ENCODE results near the gene NCOA6.

Gene NCOA6

DNA sequence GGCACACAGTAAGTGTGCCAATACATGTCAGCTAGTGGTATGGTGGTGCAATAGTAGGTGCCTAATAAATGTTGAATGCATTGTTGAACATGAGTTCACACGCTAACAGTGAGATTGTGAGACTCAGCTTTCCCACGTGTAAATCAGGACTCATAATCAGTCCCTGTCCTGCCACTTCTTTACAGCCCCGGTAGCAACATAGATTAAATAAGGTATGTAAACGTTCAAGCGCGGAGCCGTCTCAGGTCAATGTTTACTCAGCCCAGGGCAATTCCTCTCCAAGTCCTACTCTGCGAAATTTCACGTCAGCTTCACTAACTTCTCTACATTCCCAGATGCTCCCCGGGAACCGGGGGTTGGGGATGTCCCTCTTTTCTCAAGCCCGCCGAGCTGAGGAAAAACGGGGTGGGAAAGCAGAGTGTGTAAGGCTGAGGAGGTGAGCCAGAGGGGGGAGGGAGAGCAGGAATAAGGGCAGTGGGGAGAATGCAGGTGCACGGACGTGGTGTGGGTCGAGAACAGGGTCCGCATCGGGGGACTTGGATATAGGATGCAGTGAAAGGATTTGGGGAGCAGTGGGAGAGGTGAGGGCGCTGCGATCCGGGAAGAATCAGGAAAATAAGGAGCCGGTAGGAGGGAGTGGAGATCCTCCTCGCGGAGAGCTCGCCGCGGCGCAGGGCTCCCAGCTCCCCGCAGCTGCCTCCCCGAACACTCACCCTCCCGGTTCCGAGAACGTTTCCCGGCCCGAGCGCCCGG, 121.9 kb downstream of the NCOA6 start:
- DNase-seq, result no peak

GRCh38 chr20:34703061-34703423, 122.4 kb downstream of the NCOA6 start:
- DNase-seq, result no peak

DNA sequence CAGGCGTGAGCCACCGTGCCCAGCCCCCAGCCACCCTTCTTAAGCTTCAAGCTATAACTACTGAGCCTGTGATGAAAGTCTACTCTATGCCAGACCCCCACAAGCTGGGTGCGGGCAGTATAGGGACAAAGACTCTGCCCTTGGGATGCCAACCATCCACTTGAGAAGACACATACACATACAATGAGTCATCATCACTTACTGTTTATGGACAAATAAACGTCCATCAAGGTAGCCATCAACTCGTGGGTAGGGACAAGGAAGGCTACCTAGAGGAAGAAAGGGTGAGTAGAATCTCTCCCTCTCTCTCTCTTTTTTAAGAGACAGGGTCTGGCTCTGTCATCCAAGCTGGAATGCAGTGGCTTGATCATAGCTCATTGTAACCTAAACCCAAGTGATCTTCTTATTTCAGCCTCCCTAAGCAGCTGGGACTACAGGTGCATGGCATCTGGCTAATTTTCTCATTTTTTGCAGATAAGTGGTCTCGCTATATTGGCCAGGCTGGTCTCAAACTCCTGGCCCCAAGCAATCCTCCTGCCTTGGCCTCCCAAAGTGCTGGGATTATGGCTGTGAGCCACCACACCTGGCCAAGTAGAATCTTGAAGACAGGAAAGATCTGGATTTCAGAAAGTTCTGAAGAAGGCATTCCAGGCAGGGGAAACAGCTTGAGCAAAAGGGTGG, 123.9 kb downstream of the NCOA6 start:
- no peak for DNase-seq

DNA sequence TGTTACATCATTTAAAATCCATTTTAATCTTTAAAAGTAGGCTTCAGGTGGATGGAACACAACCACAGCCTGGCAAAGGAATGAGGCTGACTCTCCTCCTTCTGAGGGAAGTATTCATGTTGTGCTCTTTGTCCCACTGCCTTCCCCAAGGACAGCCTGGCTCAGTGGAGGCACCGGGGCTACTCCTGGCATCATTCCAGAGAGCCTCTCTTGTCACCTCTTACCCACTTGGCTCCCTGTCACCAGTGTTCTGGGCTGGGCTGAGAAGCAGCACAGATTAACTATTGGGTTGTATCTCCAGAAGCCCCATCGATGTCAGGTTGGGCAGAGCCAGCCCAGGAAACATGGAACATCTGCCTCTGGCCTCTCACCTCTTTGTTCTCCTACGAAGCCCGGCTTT, 132.0 kb downstream of the NCOA6 start:
- DNase-seq, result no peak

DNA sequence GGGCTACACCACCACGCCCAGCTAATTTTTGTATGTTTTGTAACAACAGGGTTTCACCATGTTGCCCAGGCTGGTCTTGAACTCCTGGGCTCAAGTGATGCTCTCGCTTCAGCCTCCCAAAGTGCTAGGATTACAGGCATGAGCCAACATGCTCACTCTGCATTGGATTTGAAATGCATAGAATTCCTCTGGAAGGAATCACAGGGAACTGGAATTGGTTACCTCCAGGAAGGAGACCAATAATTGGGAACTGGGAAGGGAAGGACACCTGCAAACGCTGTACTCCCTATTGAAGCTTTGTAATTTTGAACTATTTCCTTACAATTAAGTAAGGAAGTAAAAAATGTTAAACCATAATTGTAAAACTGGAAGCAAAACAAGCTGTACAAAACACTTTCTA, 133.6 kb downstream of the NCOA6 start:
- DNase-seq, result no peak

DNA sequence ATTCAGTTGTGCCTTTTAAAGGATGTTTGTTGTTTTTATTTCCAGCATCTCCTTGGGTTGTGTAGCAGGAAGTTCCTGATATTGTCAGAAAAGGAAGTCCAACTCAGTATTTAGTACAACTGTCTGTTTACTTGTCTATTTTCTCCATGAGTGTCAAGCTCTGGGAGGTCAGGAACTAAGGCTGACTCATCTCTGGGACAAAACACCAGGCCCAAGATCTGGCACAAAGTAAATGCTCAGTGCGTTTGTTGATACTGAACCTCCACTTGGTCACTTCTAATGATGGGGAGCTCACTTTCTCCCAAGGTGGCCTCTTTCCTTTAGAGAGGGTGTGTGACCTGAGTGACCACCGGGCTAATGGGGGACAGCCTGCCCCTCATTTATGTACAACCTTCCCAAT, 136.0 kb downstream of the NCOA6 start:
- no peak for DNase-seq

DNA sequence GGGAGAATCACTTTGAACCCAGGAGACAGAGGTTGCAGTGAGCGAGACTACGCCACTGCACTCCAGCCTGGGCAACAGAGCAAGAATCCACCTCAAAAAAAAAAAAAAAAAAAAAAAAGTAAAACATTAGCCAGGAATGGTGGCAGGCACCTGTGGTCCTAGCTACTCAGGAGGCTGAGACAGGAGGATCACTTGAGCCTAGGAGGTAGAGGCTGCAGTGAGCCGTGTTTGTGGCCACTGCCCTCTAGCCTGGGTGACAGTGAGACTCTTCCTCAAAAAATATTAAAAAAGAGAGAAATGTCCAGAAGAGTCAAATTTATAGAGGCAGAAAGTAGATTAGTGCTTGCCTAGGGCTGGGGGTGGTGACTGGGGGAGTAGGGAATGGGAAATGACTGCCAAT, 141.8 kb downstream of the NCOA6 start:
- no peak for DNase-seq

- DNase-seq, result no peak
These were observed 144.8 kb downstream of the NCOA6 start for GRCh38 chr20:34680586-34681175.

DNA sequence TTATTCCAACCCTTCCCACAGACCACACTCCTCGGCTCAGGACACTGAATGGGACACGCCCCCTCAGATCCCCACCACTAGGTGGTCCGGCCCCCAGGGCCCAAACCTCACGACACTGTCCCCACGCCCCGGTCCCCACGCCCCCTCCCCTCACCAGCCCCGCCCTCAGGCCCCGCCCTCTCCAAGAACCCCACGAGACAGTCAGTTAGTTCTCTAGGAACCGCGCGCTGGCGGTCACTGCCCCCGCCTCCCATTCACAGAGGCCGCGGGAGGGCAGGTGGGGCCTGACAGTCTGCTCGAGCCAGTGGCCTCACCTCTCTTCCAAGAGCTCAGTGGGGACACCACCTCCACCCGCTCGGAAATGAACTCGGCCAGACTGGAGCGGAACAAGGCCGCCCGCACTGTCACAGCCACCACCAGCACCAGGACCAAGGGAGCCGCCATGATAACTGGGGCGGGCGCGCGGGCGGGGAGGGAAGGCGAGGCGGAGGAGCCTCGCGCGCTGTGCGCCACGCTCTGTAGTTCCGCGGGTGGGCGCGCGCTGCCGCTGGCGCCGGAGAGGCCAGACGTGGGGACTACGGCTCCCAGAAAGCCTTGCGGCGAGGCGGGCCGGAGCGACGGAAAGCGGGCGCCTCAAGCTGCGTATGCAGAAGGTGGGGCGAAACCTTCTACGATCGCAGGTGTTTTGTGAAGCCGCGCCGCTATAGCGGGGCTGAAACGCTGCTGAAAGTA, 148.6 kb downstream of the NCOA6 start, which contains the start of gene PIGU:
Gene PIGU (minus strand): TSS at position 451 of the 732 bp plus-strand sequence. CDS start 7 bp downstream, at position 444.
- peak; percentile 90 for DNase-seq

- DNase-seq, result no peak
These were observed 149.3 kb downstream of the NCOA6 start for GRCh38 chr20:34675993-34676641.

- no peak for DNase-seq
These were observed 149.9 kb downstream of the NCOA6 start for GRCh38 chr20:34675561-34675960.

- DNase-seq, result no peak
These were observed 152.0 kb downstream of the NCOA6 start for GRCh38 chr20:34673412-34673811.

- no peak for DNase-seq
These were observed 156.4 kb downstream of the NCOA6 start for GRCh38 chr20:34669094-34669493.
